Panc1 (cell line): Measurements from ENCODE around the gene METTL23. TPM values are rescaled to one million over a fixed set of nuclear protein-coding genes. Genes with fewer than 3 reads are reported as not detected.
"Not testable (repeated sequence)": the region's sequence is repeated elsewhere in the genome, so short reads cannot be mapped to it uniquely, and the experiment has no call there.

Experiments
- ATAC-seq: fragments of 200-7000 bp; cut with Tn5 transposase; 2 replicates; pipeline ENCODE4 v1.9.1; 2020; ENCODE audit warnings: mild to moderate bottlenecking, moderate library complexity
- BruUV-seq: library from RNA; stranded (reverse); fragments of 400-500 nt; replicated peaks from 2 replicates; lab custom pipeline; 2021; lab: Mats Ljungman, UMichigan
- CTCF ChIA-PET: fragments of 300-600 bp; sonication (Branson Sonifier 250); formaldehyde crosslinking; loops from one replicate; lab custom pipeline; 2022; ENCODE audit warnings: antibody characterized with exemption; lab: Charles Lee
- POLR2A ChIA-PET: fragments of 300-600 bp; sonication (Branson Sonifier 250); formaldehyde crosslinking; loops from one replicate; lab custom pipeline; 2022; ENCODE audit warnings: antibody characterized with exemption; lab: Charles Lee
- DNase-seq: peaks from one replicate; pipeline ENCODE4 v3.0.0-alpha.2; 2010; ENCODE audit warnings: low read depth, low spot score
- H3K27ac ChIP-seq: 2 replicates; pipeline ENCODE4 v1.5.1; 2011; ENCODE audit warnings: mild to moderate bottlenecking, low read length, inconsistent platforms
- H3K27me3 ChIP-seq: fragments of 200-500 bp; sonication (Bioruptor generic); 2 replicates; pipeline ENCODE4 v1.6.0; 2014; ENCODE audit warnings: low read length, inconsistent platforms; ENCODE audit not compliant: control insufficient read depth, insufficient read depth
- H3K36me3 ChIP-seq: fragments of 200-500 bp; sonication (Bioruptor generic); 2 replicates; pipeline ENCODE4 v1.5.1; 2014; ENCODE audit warnings: inconsistent platforms, mild to moderate bottlenecking, low read length, moderate library complexity; ENCODE audit not compliant: control insufficient read depth, insufficient read depth
- H3K4me1 ChIP-seq: 2 replicates; pipeline ENCODE4 v1.5.1; 2011; ENCODE audit warnings: inconsistent platforms, mild to moderate bottlenecking, low read length, moderate library complexity; ENCODE audit not compliant: control insufficient read depth, insufficient read depth
- H3K4me3 ChIP-seq, 2 experiments: 2 replicates each; pipeline ENCODE4 v1.5.1; 2011 to 2012; ENCODE audit warnings: low read depth in 2 of 2, low read length in 2 of 2, mild to moderate bottlenecking in 2 of 2, inconsistent platforms in 1 of 2, moderate library complexity in 1 of 2
- H3K9me3 ChIP-seq: fragments of 200-500 bp; sonication (Bioruptor generic); 2 replicates; pipeline ENCODE4 v1.5.1; 2014; ENCODE audit warnings: low read depth, mild to moderate bottlenecking, inconsistent platforms, low read length, moderate library complexity; ENCODE audit not compliant: control insufficient read depth, insufficient read depth
- CTCF ChIP-seq: fragments of 450-650 bp; IDR thresholded peaks from 2 replicates; pipeline ENCODE4 v1.5.1; 2017; ENCODE audit warnings: mild to moderate bottlenecking
- POLR2AphosphoS5 ChIP-seq: IDR thresholded peaks from 2 replicates; pipeline ENCODE4 v1.6.1; 2012; ENCODE audit warnings: mild to moderate bottlenecking, low read depth, low read length, moderate library complexity
- REST ChIP-seq, 2 experiments: IDR thresholded peaks; 2 replicates each; pipeline ENCODE4 v1.6.1; 2011 to 2012; ENCODE audit warnings: low read depth in 2 of 2, control low read depth in 1 of 2, low read length in 1 of 2, mild to moderate bottlenecking in 1 of 2, moderate library complexity in 1 of 2; ENCODE audit not compliant: insufficient read depth in 1 of 2
- SIN3A ChIP-seq: IDR thresholded peaks from 2 replicates; pipeline ENCODE4 v1.6.1; 2012; ENCODE audit warnings: low read depth, mild to moderate bottlenecking, low read length, moderate library complexity, borderline replicate concordance; ENCODE audit not compliant: insufficient read depth
- TCF7L2 ChIP-seq: IDR thresholded peaks from 2 replicates; pipeline ENCODE4 v1.6.1; 2011; ENCODE audit warnings: mild to moderate bottlenecking, low read depth, low read length, inconsistent platforms
- in situ Hi-C: cut with HindIII; loops from 2 replicates; pipeline ENCODE4 v1.10.0; 2016; ENCODE audit warnings: low sequenced_read_pairs, low pct_unique_long_range_greater_than_20kb
- intact Hi-C: fragments of 100-400 bp; cut with micrococcal nuclease; formaldehyde crosslinking; loops from one replicate; pipeline ENCODE4 v1.10.0; 2022; ENCODE audit not compliant: unreplicated experiment
- total RNA-seq: library from RNA; stranded (reverse); gene quantifications from one replicate; pipeline ENCODE4 v1.2.1, GENCODE V29; 2021; ENCODE audit not compliant: unreplicated experiment

Gene METTL23
- total RNA-seq, 1 experiment from 2014 or later, result 42.8 TPM

GRCh38 chr17:76731800-76732733 lies 5.4 kb downstream of the METTL23 start:
- H3K9me3 ChIP-seq, ATAC-seq, intact Hi-C loops, in situ Hi-C loops, DNase-seq, H3K27me3 ChIP-seq, H3K4me3 ChIP-seq, BruUV-seq, H3K27ac ChIP-seq: not testable (repeated sequence)
- Histone ChIP-seq H3K36me3 (peaks cover 40% of the 10 kb centered on the region), H3K4me1 (peaks cover 24% of the 10 kb centered on the region)
- CTCF ChIA-PET, result interaction anchor here (0.6 kb wide), 1 partner anchor 333 kb away, joined by 7 read pairs; no protein-coding TSS in a partner anchor
- peak; percentile 48 for TF ChIP-seq POLR2AphosphoS5
- POLR2A ChIA-PET, result interaction anchor here (0.6 to 0.7 kb wide), 4 partner anchors 21 to 358 kb away, joined by 3 to 12 read pairs (median 5); no protein-coding TSS in a partner anchor

GRCh38 chr17:76732734-76733617 lies 6.3 kb downstream of the METTL23 start:
- CTCF ChIA-PET, result no interaction called here
- H3K36me3 ChIP-seq, result peaks cover 40% of the 10 kb centered on the region
- ATAC-seq, result no peak
- TF ChIP-seq SIN3A (no peak), REST (IDR thresholded peaks at IDR 0.05; ENCODE audit: insufficient read depth in 1 of 2, low read depth in 2 of 2, low read length in 1 of 2) (no peak), POLR2AphosphoS5 (peak; percentile 94)
- intact Hi-C loops (no loop called here), in situ Hi-C loops (no loop called here)
- peak overlapping the region; percentile 98 for H3K27ac ChIP-seq
- DNase-seq, result no peak
- H3K27me3 ChIP-seq, result no peaks in the 10 kb centered on the region
- no peaks in the 10 kb centered on the region for H3K9me3 ChIP-seq
- H3K4me1 ChIP-seq, result peaks cover 24% of the 10 kb centered on the region
- POLR2A ChIA-PET, result interaction anchor here (0.6 to 0.7 kb wide), 4 partner anchors 21 to 370 kb away, joined by 4 to 6 read pairs (median 4); no protein-coding TSS in a partner anchor
- peak overlapping the region in 1 of 2 experiments; percentile 96; a peak in 3 of 4 replicates for H3K4me3 ChIP-seq
- BruUV-seq, result no TSS peak

GRCh38 chr17:76733618-76733957 lies 6.9 kb downstream of the METTL23 start:
- no TSS peak for BruUV-seq
- Histone ChIP-seq H3K9me3 (no peaks in the 10 kb centered on the region), H3K36me3 (peaks cover 42% of the 10 kb centered on the region), H3K4me1 (peaks cover 25% of the 10 kb centered on the region), H3K4me3 (peak overlapping the region; percentile 7 to 96), H3K27me3 (no peaks in the 10 kb centered on the region), H3K27ac (peak overlapping the region; percentile 98)
- ATAC-seq (no peak), DNase-seq (no peak)
- in situ Hi-C loops, result no loop called here
- CTCF ChIA-PET, result no interaction called here
- TF ChIP-seq TCF7L2 (no peak), SIN3A (no peak), CTCF (no peak), POLR2AphosphoS5 (no peak; the same call in 1 of the 2 replicates), REST (IDR thresholded peaks at IDR 0.05; ENCODE audit: insufficient read depth in 1 of 2, low read depth in 2 of 2, low read length in 1 of 2) (no peak)
- POLR2A ChIA-PET, result interaction anchor here (0.6 to 0.7 kb wide), 2 partner anchors 22 to 370 kb away, joined by 4 read pairs; no protein-coding TSS in a partner anchor
- intact Hi-C loops, result no loop called here
